Measurements from ENCODE around the gene EGF.

The EGF gene

GRCh38 chr4:109998867-109999584 is 86.3 kb downstream of the EGF start:
- peak; percentile 79 for DNase-seq (ENCODE audit: low read depth)
- no peak overlapping the region for H3K4me3 ChIP-seq (ENCODE audit: low read depth, low read length)
- TF ChIP-seq, protein P1, sequence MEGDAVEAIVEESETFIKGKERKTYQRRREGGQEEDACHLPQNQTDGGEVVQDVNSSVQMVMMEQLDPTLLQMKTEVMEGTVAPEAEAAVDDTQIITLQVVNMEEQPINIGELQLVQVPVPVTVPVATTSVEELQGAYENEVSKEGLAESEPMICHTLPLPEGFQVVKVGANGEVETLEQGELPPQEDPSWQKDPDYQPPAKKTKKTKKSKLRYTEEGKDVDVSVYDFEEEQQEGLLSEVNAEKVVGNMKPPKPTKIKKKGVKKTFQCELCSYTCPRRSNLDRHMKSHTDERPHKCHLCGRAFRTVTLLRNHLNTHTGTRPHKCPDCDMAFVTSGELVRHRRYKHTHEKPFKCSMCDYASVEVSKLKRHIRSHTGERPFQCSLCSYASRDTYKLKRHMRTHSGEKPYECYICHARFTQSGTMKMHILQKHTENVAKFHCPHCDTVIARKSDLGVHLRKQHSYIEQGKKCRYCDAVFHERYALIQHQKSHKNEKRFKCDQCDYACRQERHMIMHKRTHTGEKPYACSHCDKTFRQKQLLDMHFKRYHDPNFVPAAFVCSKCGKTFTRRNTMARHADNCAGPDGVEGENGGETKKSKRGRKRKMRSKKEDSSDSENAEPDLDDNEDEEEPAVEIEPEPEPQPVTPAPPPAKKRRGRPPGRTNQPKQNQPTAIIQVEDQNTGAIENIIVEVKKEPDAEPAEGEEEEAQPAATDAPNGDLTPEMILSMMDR (IDR thresholded peaks at IDR 0.05; ENCODE audit: insufficient read depth, low read depth, low read length, missing control alignments) = peak; percentile 58

DNA sequence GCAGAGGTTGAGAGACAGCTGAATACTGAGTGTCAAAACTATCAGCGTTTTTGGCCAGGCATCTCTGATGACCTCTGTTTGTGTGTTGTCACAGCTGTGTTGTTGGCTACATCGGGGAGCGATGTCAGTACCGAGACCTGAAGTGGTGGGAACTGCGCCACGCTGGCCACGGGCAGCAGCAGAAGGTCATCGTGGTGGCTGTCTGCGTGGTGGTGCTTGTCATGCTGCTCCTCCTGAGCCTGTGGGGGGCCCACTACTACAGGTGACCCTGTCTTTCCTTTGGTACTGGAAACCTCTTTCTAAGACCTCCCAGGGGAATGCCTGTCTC is 86.9 kb downstream of the EGF start:
- TF ChIP-seq, protein P1 (IDR thresholded peaks at IDR 0.05; ENCODE audit: insufficient read depth, low read depth, low read length, missing control alignments) = no peak
- no peak overlapping the region for H3K4me3 ChIP-seq (ENCODE audit: low read depth, low read length)
- DNase-seq (ENCODE audit: low read depth) = no peak

- TF ChIP-seq, protein P1 (IDR thresholded peaks at IDR 0.05; ENCODE audit: insufficient read depth, low read depth, low read length, missing control alignments) = no peak
- DNase-seq (ENCODE audit: low read depth) = no peak
- H3K4me3 ChIP-seq (ENCODE audit: low read depth, low read length) = no peak overlapping the region
Observed at GRCh38 chr4:110002326-110002725, 89.6 kb downstream of the EGF start.

DNA sequence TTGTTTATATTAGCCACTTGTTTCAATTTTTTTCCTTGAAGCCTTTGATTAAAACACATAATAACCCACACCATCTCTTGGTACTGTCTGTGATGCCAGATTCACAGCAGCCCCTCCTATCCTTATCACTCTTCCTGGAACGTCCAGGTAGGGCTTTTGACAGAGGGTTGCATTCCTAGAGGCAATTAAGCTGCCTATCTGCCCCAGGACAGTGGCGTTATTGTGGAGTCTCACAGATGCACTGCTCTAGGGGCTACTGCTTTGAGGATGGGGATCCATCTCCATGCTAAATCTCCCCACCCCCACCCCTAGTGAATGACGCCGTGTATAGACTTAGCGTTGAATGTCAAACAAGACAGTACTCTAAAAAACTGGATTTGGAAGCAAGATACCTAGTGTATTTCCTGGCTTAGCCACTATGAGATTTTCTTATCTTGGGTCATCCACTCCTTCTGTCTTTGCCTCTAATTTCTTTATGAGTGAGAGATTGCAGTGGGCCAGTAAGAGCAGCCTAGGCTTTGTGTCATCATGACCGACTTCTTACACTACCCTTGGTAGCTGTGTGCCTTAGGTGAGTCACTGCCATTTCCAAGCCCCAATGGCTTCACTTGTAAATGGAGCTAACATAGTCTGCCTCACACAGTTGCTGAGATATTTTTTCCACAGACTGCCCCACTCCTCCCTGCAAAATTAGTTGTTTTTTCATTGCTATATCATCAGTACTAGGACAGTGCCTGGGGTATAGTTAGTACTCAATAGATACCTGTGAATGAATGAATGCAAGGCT is 90.9 kb downstream of the EGF start:
- H3K4me3 ChIP-seq (ENCODE audit: low read depth, low read length) = no peak overlapping the region
- DNase-seq (ENCODE audit: low read depth) = no peak
- TF ChIP-seq, protein P1 (IDR thresholded peaks at IDR 0.05; ENCODE audit: insufficient read depth, low read depth, low read length, missing control alignments) = no peak

DNA sequence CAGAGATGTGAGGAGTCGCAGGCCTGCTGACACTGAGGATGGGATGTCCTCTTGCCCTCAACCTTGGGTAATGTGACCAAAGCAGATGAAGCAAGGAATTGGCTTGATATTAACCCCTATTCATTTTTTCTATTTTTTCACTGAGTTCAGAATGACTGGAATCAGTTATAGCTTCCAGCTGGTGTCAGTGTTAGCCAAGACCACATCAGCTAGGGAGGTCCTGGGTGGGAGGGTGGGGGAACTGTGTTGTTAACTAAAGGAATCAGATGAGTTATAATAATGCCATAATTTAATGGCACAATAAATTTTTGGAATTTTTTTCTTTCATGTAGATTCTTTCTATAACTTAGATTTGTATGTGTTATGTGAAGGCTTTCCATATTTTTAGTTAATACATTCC is 91.9 kb downstream of the EGF start:
- TF ChIP-seq, protein P1 (IDR thresholded peaks at IDR 0.05; ENCODE audit: insufficient read depth, low read depth, low read length, missing control alignments) = no peak
- DNase-seq (ENCODE audit: low read depth) = no peak
- no peak overlapping the region for H3K4me3 ChIP-seq (ENCODE audit: low read depth, low read length)

- H3K4me3 ChIP-seq (ENCODE audit: low read depth, low read length) = no peak overlapping the region
- TF ChIP-seq, protein P1 (IDR thresholded peaks at IDR 0.05; ENCODE audit: insufficient read depth, low read depth, low read length, missing control alignments) = peak; percentile 68
- DNase-seq (ENCODE audit: low read depth) = peak; percentile 75
Observed at GRCh38 chr4:110005461-110006056, 92.9 kb downstream of the EGF start.

Measured in GM12865 (cell line).